Thyroid gland (tissue), 4 donors: ENCODE measurements around the gene VENTX.

ENCODE experiments used
- POLR2A ChIP-seq, 2 donors: fragments of 450-650 bp; IDR thresholded peaks; one replicate each; pipeline ENCODE4 v1.6.1; 2017; ENCODE audit warnings: antibody characterized with exemption in 2 of 2, mild to moderate bottlenecking in 2 of 2, moderate library complexity in 1 of 2
- TF ChIP-seq, protein P1 (sequence below), 6 experiments: fragments of 200-600 bp in 3 of 6; fragments of 450-650 bp in 3 of 6; sonication (generic) in 3 of 6; IDR thresholded peaks; one replicate each; pipeline ENCODE4 v1.5.1; 2016 to 2019; ENCODE audit warnings: antibody characterized with exemption in 6 of 6, mild to moderate bottlenecking in 2 of 6, inconsistent platforms in 1 of 6, moderate library complexity in 1 of 6

DNA sequence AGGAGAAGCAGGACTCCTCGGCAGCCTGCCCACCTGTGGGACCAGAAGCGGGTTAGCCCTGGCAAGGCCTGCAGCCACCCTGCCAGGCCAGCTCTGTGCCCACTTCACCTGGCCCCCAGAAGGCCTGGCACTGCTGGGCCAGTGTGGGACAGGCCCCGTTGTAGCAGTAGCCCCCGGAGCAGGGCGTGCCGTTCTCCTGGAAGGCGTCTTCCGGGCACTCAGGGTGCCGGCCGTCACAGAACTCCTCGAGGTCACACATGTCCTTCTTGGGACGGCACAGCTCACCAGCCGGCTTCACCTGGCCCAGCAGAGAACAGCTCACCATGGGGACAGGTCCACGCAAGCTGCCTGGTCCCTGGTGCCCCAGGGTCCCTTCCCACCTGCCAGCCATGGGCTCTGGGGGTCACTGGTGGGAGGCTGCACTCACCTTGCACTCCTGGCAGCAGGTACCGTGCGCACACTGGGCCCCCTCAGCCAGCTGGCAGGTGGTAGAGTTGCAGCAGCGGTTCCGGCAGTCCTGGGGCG, 33.2 kb downstream of the VENTX start:
- TF ChIP-seq POLR2A (IDR thresholded peaks at IDR 0.05): no peak
- TF ChIP-seq, protein P1, sequence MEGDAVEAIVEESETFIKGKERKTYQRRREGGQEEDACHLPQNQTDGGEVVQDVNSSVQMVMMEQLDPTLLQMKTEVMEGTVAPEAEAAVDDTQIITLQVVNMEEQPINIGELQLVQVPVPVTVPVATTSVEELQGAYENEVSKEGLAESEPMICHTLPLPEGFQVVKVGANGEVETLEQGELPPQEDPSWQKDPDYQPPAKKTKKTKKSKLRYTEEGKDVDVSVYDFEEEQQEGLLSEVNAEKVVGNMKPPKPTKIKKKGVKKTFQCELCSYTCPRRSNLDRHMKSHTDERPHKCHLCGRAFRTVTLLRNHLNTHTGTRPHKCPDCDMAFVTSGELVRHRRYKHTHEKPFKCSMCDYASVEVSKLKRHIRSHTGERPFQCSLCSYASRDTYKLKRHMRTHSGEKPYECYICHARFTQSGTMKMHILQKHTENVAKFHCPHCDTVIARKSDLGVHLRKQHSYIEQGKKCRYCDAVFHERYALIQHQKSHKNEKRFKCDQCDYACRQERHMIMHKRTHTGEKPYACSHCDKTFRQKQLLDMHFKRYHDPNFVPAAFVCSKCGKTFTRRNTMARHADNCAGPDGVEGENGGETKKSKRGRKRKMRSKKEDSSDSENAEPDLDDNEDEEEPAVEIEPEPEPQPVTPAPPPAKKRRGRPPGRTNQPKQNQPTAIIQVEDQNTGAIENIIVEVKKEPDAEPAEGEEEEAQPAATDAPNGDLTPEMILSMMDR (IDR thresholded peaks at IDR 0.05): no peak
